ENCODE results near the gene FBXL5.

The FBXL5 gene, protein sequence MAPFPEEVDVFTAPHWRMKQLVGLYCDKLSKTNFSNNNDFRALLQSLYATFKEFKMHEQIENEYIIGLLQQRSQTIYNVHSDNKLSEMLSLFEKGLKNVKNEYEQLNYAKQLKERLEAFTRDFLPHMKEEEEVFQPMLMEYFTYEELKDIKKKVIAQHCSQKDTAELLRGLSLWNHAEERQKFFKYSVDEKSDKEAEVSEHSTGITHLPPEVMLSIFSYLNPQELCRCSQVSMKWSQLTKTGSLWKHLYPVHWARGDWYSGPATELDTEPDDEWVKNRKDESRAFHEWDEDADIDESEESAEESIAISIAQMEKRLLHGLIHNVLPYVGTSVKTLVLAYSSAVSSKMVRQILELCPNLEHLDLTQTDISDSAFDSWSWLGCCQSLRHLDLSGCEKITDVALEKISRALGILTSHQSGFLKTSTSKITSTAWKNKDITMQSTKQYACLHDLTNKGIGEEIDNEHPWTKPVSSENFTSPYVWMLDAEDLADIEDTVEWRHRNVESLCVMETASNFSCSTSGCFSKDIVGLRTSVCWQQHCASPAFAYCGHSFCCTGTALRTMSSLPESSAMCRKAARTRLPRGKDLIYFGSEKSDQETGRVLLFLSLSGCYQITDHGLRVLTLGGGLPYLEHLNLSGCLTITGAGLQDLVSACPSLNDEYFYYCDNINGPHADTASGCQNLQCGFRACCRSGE

DNA sequence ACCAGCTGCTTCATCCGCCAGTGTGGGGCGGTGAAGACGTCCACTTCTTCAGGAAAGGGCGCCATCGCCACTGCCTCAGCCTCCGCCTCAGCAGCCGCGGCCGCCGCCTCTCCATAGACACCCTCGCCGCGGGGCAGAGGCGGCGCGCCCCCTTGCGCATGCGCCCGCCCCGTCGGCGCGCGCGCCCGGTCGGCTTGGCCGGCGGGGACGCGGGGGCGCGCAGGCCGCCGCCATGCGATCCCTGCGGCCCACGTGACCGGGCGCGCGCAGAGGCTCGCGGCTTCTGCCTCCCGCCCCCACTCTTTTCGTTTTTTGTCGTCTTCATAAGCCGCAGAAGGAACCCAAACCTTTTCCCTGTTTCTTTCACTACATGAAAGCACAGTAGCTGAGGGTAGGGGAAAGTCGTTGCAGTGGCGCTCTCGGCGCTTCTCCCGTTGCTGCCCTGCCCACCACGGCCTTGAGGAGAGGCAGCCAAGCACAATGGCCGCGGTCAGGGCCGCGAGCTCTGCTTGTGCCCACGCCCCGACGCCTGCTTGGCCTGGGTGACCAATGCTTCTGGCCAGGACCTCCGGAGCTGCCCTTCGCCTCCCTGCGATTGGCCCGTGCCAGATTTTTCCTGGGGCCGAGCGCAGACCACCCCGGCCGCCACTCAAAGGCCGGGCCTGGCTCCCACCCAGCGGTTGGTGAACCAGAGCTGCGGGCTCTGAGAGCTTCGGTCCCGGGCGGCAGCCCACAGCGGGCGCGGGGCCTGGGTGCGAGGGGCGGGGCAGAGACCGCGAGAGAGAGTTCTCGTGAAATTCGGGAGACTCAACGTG lies at the start of gene FBXL5:
Gene FBXL5, minus strand, starts transcription at position 135 of the 815 bp plus-strand sequence. Its CDS starts 70 bp downstream, at position 65.
- Histone ChIP-seq H3K9me3 (ENCODE audit: control insufficient read depth, low read depth, low read length) (no peaks in the 10 kb centered on the region), H3K27me3 (ENCODE audit: control insufficient read depth, insufficient read depth, low read length) (no peaks in the 10 kb centered on the region), H3K9ac (ENCODE audit: low read length) (peak within 1 kb of the TSS; percentile 92), H3K4me3 (ENCODE audit: low read length) (peak within 1 kb of the TSS; percentile 82), H3K36me3 (ENCODE audit: control insufficient read depth, low read depth, low read length) (no peaks in the 10 kb centered on the region), H3K4me1 (ENCODE audit: control insufficient read depth, low read depth, low read length) (peaks cover 13% of the 10 kb centered on the region), H3K27ac (ENCODE audit: low read length) (peak within 1 kb of the TSS; percentile 94)

DNA sequence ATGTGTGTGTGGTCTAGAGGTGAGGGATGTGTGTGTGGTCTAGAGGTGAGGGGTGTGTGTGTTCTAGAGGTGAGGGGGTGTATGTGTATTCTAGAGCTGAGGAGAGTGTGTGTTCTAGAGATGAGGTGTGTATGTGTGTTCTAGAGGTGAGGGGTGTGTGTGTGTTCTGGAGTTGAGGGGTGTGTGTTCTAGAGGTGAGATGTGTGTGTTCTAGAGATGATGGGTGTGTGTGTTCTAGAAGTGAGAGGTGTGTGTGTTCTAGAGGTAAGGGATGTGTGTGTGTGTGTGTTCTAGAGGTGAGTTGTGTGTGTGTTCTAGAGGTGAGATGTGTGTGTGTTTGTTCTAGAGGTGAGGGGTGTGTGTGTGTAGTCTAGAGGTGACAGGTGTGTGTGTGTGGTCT lies 49.0 kb upstream of the FBXL5 start:
- Histone ChIP-seq H3K4me1 (ENCODE audit: control insufficient read depth, low read depth, low read length) (no peaks in the 10 kb centered on the region), H3K9ac (ENCODE audit: low read length) (no peak overlapping the region), H3K36me3 (ENCODE audit: control insufficient read depth, low read depth, low read length) (no peaks in the 10 kb centered on the region), H3K4me3 (ENCODE audit: low read length) (no peak overlapping the region), H3K9me3 (ENCODE audit: control insufficient read depth, low read depth, low read length) (peaks cover 1% of the 10 kb centered on the region), H3K27ac (ENCODE audit: low read length) (no peak overlapping the region), H3K27me3 (ENCODE audit: control insufficient read depth, insufficient read depth, low read length) (no peaks in the 10 kb centered on the region)

DNA sequence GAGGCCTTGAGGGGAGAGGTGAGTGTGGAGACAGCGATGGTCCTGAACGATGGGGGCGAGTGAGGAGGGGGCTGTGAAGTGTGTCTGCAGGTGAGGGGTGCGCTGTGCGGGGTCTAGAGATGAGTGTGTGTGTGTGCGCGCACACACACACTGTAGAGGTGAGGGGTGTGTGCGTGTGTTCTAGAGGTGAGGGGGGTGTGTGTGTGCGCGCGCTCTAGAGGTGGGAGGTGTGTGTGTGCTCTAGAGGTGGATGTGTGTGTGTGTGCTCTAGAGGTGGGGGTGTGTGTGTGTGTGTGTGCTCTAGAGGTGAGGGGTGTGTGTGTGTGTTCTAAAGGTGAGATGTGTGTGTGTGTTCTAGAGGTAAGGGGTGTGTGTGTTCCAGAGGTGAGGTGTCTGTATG lies 48.3 kb upstream of the FBXL5 start:
- Histone ChIP-seq H3K9ac (ENCODE audit: low read length) (no peak overlapping the region), H3K4me3 (ENCODE audit: low read length) (no peak overlapping the region), H3K4me1 (ENCODE audit: control insufficient read depth, low read depth, low read length) (no peaks in the 10 kb centered on the region), H3K36me3 (ENCODE audit: control insufficient read depth, low read depth, low read length) (no peaks in the 10 kb centered on the region), H3K27ac (ENCODE audit: low read length) (no peak overlapping the region), H3K9me3 (ENCODE audit: control insufficient read depth, low read depth, low read length) (peaks cover 2% of the 10 kb centered on the region), H3K27me3 (ENCODE audit: control insufficient read depth, insufficient read depth, low read length) (no peaks in the 10 kb centered on the region)

DNA sequence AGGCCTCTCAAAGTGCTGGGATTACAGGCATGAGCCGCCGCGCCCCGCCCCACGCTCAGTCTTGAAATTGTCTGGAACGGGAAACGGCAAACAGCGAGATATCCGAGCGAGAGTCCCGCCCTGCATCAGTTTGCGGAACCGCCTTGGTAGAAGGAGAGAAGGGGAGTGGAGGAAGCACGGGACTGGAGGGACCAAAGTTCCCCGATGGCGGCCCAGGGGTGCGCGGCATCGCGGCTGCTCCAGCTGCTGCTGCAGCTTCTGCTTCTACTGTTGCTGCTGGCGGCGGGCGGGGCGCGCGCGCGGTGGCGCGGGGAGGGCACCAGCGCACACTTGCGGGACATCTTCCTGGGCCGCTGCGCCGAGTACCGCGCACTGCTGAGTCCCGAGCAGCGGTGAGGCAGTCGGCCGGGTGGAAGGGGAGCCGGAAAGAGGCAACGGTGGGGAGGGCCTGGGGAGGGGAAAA lies 47.8 kb upstream of the FBXL5 start, which contains the start of gene BST1:
Gene BST1, plus strand, starts transcription at position 125 of the 463 bp plus-strand sequence. Its CDS starts 80 bp downstream, at position 205.
- Histone ChIP-seq H3K4me1 (ENCODE audit: control insufficient read depth, low read depth, low read length) (no peaks in the 10 kb centered on the region), H3K27ac (ENCODE audit: low read length) (no peak within 1 kb of the TSS), H3K27me3 (ENCODE audit: control insufficient read depth, insufficient read depth, low read length) (no peaks in the 10 kb centered on the region), H3K9me3 (ENCODE audit: control insufficient read depth, low read depth, low read length) (peaks cover 2% of the 10 kb centered on the region), H3K4me3 (ENCODE audit: low read length) (no peak within 1 kb of the TSS), H3K36me3 (ENCODE audit: control insufficient read depth, low read depth, low read length) (no peaks in the 10 kb centered on the region), H3K9ac (ENCODE audit: low read length) (no peak within 1 kb of the TSS)

DNA sequence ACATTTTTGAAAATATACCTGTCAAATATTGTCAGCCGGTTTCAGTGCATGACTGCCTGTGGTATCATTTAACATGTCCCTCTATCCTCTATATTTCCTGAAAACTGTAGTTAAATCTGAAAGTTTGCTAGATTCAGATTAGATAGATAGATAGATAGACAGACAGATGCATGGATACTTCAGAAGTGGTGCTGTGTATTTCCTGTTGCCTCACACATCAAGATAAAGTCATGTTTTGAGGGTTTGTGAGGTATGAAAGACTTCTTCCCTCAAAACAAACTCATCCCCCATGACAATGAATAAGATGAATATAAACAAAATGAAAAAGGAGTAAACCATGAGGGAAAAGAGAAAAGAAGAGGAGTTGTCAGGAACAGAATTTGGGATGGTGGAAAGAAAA lies 41.7 kb upstream of the FBXL5 start:
- Histone ChIP-seq H3K4me1 (ENCODE audit: control insufficient read depth, low read depth, low read length) (peaks cover 12% of the 10 kb centered on the region), H3K4me3 (ENCODE audit: low read length) (no peak overlapping the region), H3K27ac (ENCODE audit: low read length) (no peak overlapping the region), H3K9me3 (ENCODE audit: control insufficient read depth, low read depth, low read length) (peaks cover 2% of the 10 kb centered on the region), H3K36me3 (ENCODE audit: control insufficient read depth, low read depth, low read length) (no peaks in the 10 kb centered on the region), H3K9ac (ENCODE audit: low read length) (no peak overlapping the region), H3K27me3 (ENCODE audit: control insufficient read depth, insufficient read depth, low read length) (no peaks in the 10 kb centered on the region)

DNA sequence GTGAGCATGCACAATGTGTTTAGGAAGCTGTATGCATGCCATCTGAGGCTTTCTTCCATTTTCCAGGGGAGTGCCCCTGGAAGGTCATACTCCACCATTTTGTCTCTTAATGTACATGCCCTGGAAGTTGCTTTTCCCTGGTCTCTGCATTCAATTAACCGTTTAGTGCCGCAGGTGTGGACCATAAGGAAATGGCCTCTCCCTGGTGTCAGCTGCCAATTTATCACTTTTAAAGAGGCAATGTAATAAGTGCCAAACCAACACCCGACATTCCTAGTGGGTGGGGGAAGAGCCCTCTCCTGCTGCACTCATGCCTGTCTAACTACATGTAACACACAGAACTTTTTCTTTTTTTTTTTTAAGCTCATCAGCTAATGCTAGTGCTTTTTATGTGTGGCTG lies 40.6 kb upstream of the FBXL5 start:
- peaks cover 2% of the 10 kb centered on the region for H3K9me3 ChIP-seq (ENCODE audit: control insufficient read depth, low read depth, low read length)
- no peaks in the 10 kb centered on the region for H3K36me3 ChIP-seq (ENCODE audit: control insufficient read depth, low read depth, low read length)
- no peak overlapping the region for H3K27ac ChIP-seq (ENCODE audit: low read length)
- no peak overlapping the region for H3K9ac ChIP-seq (ENCODE audit: low read length)
- peaks cover 17% of the 10 kb centered on the region for H3K4me1 ChIP-seq (ENCODE audit: control insufficient read depth, low read depth, low read length)
- H3K4me3 ChIP-seq (ENCODE audit: low read length) = no peak overlapping the region
- H3K27me3 ChIP-seq (ENCODE audit: control insufficient read depth, insufficient read depth, low read length) = no peaks in the 10 kb centered on the region

DNA sequence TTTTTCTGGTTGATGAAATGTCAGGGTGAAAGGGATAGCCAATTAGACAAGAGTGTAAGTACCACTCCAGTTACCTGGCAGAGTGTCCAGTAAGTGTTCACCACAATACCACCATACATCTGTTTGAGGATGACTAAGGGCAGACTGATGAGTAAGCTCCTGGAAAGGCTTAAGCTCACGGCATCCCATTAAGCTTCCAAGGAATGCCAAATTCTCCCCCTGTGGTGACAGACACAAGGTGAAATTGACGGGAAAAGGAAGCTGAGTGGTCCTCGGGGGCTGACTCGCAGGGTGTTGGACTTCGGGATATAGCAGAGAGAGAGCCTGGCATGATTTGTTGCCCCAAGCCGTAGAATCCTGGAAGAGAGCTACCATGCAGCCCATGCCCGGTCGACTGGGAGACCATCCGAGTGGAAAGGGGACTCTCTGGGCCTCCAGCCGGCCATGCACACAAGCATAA lies 40.1 kb upstream of the FBXL5 start:
- Histone ChIP-seq H3K4me3 (ENCODE audit: low read length) (no peak overlapping the region), H3K27me3 (ENCODE audit: control insufficient read depth, insufficient read depth, low read length) (no peaks in the 10 kb centered on the region), H3K9ac (ENCODE audit: low read length) (no peak overlapping the region), H3K9me3 (ENCODE audit: control insufficient read depth, low read depth, low read length) (peaks cover 2% of the 10 kb centered on the region), H3K36me3 (ENCODE audit: control insufficient read depth, low read depth, low read length) (no peaks in the 10 kb centered on the region), H3K4me1 (ENCODE audit: control insufficient read depth, low read depth, low read length) (peaks cover 22% of the 10 kb centered on the region), H3K27ac (ENCODE audit: low read length) (no peak overlapping the region)

DNA sequence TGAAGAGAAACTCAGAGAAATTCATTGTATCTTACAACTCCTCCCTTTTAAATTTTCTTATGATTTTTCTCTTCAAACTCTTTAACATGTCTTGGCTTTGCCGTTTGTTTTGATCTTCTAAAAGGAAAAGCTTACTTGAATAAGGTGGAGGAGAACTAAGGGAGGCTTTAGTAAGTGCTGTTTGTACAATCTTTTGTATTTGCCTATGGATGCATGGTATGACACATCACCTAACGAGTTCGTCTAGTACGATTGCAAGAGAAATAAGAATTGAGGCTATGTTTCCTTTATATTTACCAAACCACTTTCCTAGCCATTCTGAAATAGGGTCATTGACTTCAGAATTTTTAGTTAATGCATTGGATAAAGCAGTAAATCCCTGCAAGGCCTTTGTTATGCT lies 39.3 kb upstream of the FBXL5 start:
- H3K4me1 ChIP-seq (ENCODE audit: control insufficient read depth, low read depth, low read length) = peaks cover 28% of the 10 kb centered on the region
- no peak overlapping the region for H3K9ac ChIP-seq (ENCODE audit: low read length)
- H3K27ac ChIP-seq (ENCODE audit: low read length) = no peak overlapping the region
- no peak overlapping the region for H3K4me3 ChIP-seq (ENCODE audit: low read length)
- no peaks in the 10 kb centered on the region for H3K36me3 ChIP-seq (ENCODE audit: control insufficient read depth, low read depth, low read length)
- H3K9me3 ChIP-seq (ENCODE audit: control insufficient read depth, low read depth, low read length) = peaks cover 2% of the 10 kb centered on the region
- H3K27me3 ChIP-seq (ENCODE audit: control insufficient read depth, insufficient read depth, low read length) = no peaks in the 10 kb centered on the region

DNA sequence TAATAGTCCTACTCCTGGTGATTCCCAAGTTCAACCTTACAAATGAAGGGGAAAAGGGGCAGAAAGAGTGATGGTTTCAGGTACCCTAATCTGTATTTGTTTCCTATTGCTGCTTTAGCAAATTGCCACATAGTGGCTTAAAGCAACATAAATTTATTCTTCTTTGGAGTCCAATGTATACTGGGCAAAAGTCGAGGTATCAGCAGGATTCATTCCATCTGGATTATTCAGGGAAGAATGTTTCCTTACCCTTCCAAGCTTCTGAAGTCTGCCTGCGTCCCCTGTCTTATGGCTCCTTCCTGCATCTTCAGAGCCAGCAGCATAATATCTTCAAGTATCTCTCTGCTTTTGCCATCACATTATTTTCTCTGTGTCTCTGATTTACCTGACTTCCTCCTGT lies 37.4 kb upstream of the FBXL5 start:
- Histone ChIP-seq H3K9ac (ENCODE audit: low read length) (no peak overlapping the region), H3K27ac (ENCODE audit: low read length) (no peak overlapping the region), H3K36me3 (ENCODE audit: control insufficient read depth, low read depth, low read length) (peaks cover 6% of the 10 kb centered on the region), H3K27me3 (ENCODE audit: control insufficient read depth, insufficient read depth, low read length) (no peaks in the 10 kb centered on the region), H3K4me1 (ENCODE audit: control insufficient read depth, low read depth, low read length) (peaks cover 28% of the 10 kb centered on the region), H3K9me3 (ENCODE audit: control insufficient read depth, low read depth, low read length) (no peaks in the 10 kb centered on the region), H3K4me3 (ENCODE audit: low read length) (no peak overlapping the region)

DNA sequence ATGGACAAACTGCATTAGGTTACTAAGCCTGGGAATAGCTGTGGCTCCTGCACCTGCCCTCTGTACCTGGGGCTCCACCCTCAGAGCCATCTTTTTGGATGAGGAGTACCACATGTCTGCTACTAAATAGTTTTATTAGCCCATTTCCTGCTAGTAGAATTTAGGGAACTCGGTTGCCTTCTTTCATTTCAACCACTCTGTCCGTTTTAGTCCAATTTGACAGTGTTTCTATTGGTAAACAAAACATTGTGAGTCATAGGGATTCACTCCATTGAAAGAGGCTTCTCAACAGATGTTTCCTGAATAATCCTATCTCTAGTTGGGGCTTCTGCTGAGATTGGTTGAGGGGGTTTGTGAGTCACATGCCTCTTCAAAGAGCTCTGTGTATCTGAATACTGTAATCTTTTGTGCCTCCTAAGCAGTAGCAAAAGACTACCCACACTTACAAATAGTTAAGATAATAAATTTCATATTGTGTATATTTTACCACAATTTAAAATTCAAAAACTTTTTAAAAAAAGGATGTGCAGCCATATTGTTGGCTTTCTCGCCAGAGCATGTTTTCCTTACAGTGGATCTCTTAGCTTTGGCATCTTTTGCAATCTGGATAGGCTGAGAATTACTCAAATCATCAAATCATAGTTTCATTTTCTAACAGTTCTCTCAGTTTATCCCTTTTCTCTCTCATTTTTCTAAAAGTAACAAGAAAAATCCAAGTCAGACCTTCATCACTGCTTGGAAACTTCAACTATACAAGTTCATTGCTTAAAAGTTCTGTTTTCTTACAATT lies 36.4 kb upstream of the FBXL5 start:
- no peak overlapping the region for H3K4me3 ChIP-seq (ENCODE audit: low read length)
- H3K36me3 ChIP-seq (ENCODE audit: control insufficient read depth, low read depth, low read length) = peaks cover 17% of the 10 kb centered on the region
- no peaks in the 10 kb centered on the region for H3K9me3 ChIP-seq (ENCODE audit: control insufficient read depth, low read depth, low read length)
- H3K27ac ChIP-seq (ENCODE audit: low read length) = no peak overlapping the region
- H3K9ac ChIP-seq (ENCODE audit: low read length) = no peak overlapping the region
- no peaks in the 10 kb centered on the region for H3K27me3 ChIP-seq (ENCODE audit: control insufficient read depth, insufficient read depth, low read length)
- peaks cover 28% of the 10 kb centered on the region for H3K4me1 ChIP-seq (ENCODE audit: control insufficient read depth, low read depth, low read length)
